NCI-H460 (cell line): ENCODE results near the gene PRKCZ. TPM values are rescaled to one million over a fixed set of nuclear protein-coding genes. Genes with fewer than 3 reads are reported as not detected.

Experiments used
- DNase-seq: peaks from one replicate; pipeline ENCODE4 v3.0.0-alpha.2; 2016; ENCODE audit warnings: low read depth; ENCODE audit errors: extremely low read depth
- total RNA-seq: library from RNA; depleted of rRNA; stranded (reverse); fragments of >200 nt; shearing (Covaris generic); gene quantifications from 2 replicates; pipeline ENCODE4 v1.2.3, GENCODE V29; 2014

Gene PRKCZ
- total RNA-seq, 1 experiment from 2014 or later, result 5.4 TPM

GRCh38 chr1:2060072-2060471, 9.9 kb downstream of the PRKCZ start:
- no peak for DNase-seq

GRCh38 chr1:2060535-2060934, 10.3 kb downstream of the PRKCZ start:
- no peak for DNase-seq

GRCh38 chr1:2061065-2061778, 11.0 kb downstream of the PRKCZ start:
- DNase-seq, result no peak

GRCh38 chr1:2065699-2066098, 15.5 kb downstream of the PRKCZ start:
- DNase-seq, result no peak

GRCh38 chr1:2067393-2067792, 17.2 kb downstream of the PRKCZ start:
- DNase-seq, result no peak

- no peak for DNase-seq
Measured at GRCh38 chr1:2067981-2068380, 17.8 kb downstream of the PRKCZ start.

GRCh38 chr1:2068951-2069350, 18.7 kb downstream of the PRKCZ start:
- no peak for DNase-seq

GRCh38 chr1:2070016-2070415, 19.8 kb downstream of the PRKCZ start:
- no peak for DNase-seq

- DNase-seq, result no peak
Measured at GRCh38 chr1:2070800-2071530, 20.8 kb downstream of the PRKCZ start.

GRCh38 chr1:2072109-2072806, 22.0 kb downstream of the PRKCZ start:
- DNase-seq, result no peak

- DNase-seq, result no peak
Measured at GRCh38 chr1:2072891-2073290, 22.7 kb downstream of the PRKCZ start.

GRCh38 chr1:2073382-2074230, 23.4 kb downstream of the PRKCZ start:
- DNase-seq, result no peak

- no peak for DNase-seq
Measured at GRCh38 chr1:2074396-2074795, 24.2 kb downstream of the PRKCZ start.

- no peak for DNase-seq
Measured at GRCh38 chr1:2074944-2075740, 24.9 kb downstream of the PRKCZ start.

GRCh38 chr1:2076826-2077225, 26.6 kb downstream of the PRKCZ start:
- DNase-seq, result no peak

GRCh38 chr1:2078170-2078569, 28.0 kb downstream of the PRKCZ start:
- no peak for DNase-seq

GRCh38 chr1:2079396-2080085, 29.3 kb downstream of the PRKCZ start:
- no peak for DNase-seq

GRCh38 chr1:2080140-2080539, 29.9 kb downstream of the PRKCZ start:
- DNase-seq, result no peak

GRCh38 chr1:2080884-2081283, 30.7 kb downstream of the PRKCZ start:
- DNase-seq, result no peak
